ENCODE results near the gene PLCL1.

PLCL1 gene

GRCh38 chr2:198053776-198054175 lies 249.4 kb downstream of the PLCL1 start:
- TF ChIP-seq, protein P1, sequence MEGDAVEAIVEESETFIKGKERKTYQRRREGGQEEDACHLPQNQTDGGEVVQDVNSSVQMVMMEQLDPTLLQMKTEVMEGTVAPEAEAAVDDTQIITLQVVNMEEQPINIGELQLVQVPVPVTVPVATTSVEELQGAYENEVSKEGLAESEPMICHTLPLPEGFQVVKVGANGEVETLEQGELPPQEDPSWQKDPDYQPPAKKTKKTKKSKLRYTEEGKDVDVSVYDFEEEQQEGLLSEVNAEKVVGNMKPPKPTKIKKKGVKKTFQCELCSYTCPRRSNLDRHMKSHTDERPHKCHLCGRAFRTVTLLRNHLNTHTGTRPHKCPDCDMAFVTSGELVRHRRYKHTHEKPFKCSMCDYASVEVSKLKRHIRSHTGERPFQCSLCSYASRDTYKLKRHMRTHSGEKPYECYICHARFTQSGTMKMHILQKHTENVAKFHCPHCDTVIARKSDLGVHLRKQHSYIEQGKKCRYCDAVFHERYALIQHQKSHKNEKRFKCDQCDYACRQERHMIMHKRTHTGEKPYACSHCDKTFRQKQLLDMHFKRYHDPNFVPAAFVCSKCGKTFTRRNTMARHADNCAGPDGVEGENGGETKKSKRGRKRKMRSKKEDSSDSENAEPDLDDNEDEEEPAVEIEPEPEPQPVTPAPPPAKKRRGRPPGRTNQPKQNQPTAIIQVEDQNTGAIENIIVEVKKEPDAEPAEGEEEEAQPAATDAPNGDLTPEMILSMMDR (IDR thresholded peaks at IDR 0.05; ENCODE audit: extremely low read depth, missing control alignments), result no peak
- DNase-seq (ENCODE audit: low spot score), result no peak

- DNase-seq (ENCODE audit: low spot score), result peak; percentile 29
- TF ChIP-seq, protein P1 (IDR thresholded peaks at IDR 0.05; ENCODE audit: extremely low read depth, missing control alignments), result peak; percentile 51
These were observed 249.9 kb downstream of the PLCL1 start for GRCh38 chr2:198054299-198054698.

- no peak for DNase-seq (ENCODE audit: low spot score)
- TF ChIP-seq, protein P1 (IDR thresholded peaks at IDR 0.05; ENCODE audit: extremely low read depth, missing control alignments), result no peak
These were observed 251.3 kb downstream of the PLCL1 start for GRCh38 chr2:198055716-198056115.

GRCh38 chr2:198056836-198057235 lies 252.4 kb downstream of the PLCL1 start:
- no peak for DNase-seq (ENCODE audit: low spot score)
- TF ChIP-seq, protein P1 (IDR thresholded peaks at IDR 0.05; ENCODE audit: extremely low read depth, missing control alignments), result no peak

GRCh38 chr2:198059800-198060199 lies 255.4 kb downstream of the PLCL1 start:
- no peak for DNase-seq (ENCODE audit: low spot score)
- TF ChIP-seq, protein P1 (IDR thresholded peaks at IDR 0.05; ENCODE audit: extremely low read depth, missing control alignments), result no peak

- DNase-seq (ENCODE audit: low spot score), result no peak
- TF ChIP-seq, protein P1 (IDR thresholded peaks at IDR 0.05; ENCODE audit: extremely low read depth, missing control alignments), result no peak
These were observed 255.9 kb downstream of the PLCL1 start for GRCh38 chr2:198060277-198060676.

DNA sequence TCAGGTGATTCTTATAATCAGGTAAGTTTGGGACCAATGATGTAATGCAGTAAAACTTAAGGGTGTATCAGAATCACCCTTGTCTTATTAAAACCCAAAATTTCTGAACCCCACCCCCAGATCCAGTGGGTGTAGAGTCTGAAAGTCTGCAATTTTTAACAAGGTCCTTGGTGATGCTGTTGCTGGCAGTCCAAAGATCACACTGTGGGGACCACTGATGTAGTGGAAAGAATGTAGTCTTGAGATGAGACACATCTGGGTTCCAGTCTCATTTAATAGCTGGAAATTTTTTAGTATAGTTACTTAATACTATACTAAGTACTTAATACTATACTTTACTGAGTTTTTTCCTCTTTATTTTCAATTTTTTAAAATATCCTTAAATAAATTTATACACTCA lies 258.4 kb downstream of the PLCL1 start:
- TF ChIP-seq, protein P1 (IDR thresholded peaks at IDR 0.05; ENCODE audit: extremely low read depth, missing control alignments), result no peak
- DNase-seq (ENCODE audit: low spot score), result no peak
